Calu3 (cell line): ENCODE data around the gene ITGA7. TPM values are rescaled to one million over a fixed set of nuclear protein-coding genes. Genes with fewer than 3 reads are reported as not detected.
A peak's percentile ranks its signal among the peaks of the same experiment; 100 is the strongest.

Source experiments
- BruUV-seq: library from RNA; stranded (reverse); fragments of 400-500 nt; replicated peaks from 2 replicates; lab custom pipeline; 2021; lab: Mats Ljungman, UMichigan
- CTCF ChIA-PET: fragments of 300-600 bp; sonication (Branson Sonifier 250); formaldehyde crosslinking; loops from one replicate; lab custom pipeline; 2022; ENCODE audit warnings: antibody characterized with exemption; lab: Charles Lee
- DNase-seq: peaks from one replicate; pipeline ENCODE4 v3.0.0; 2022
- H3K27ac Mint-ChIP-seq: one replicate; pipeline ENCODE4 v1.8.0; 2022; ENCODE audit warnings: mixed read lengths; ENCODE audit not compliant: unreplicated experiment
- H3K27me3 Mint-ChIP-seq: one replicate; pipeline ENCODE4 v1.8.0; 2022; ENCODE audit warnings: mixed read lengths; ENCODE audit not compliant: unreplicated experiment
- H3K36me3 Mint-ChIP-seq: one replicate; pipeline ENCODE4 v1.8.0; 2022; ENCODE audit warnings: mild to moderate bottlenecking, moderate library complexity, mixed read lengths; ENCODE audit not compliant: insufficient read depth, unreplicated experiment
- H3K4me1 Mint-ChIP-seq: one replicate; pipeline ENCODE4 v1.8.0; 2022; ENCODE audit warnings: mild to moderate bottlenecking, low read depth, mixed read lengths; ENCODE audit not compliant: unreplicated experiment
- H3K4me3 Mint-ChIP-seq: one replicate; pipeline ENCODE4 v1.8.0; 2022; ENCODE audit warnings: mild to moderate bottlenecking, low read depth, moderate library complexity, mixed read lengths; ENCODE audit not compliant: unreplicated experiment
- H3K9me3 Mint-ChIP-seq: one replicate; pipeline ENCODE4 v1.8.0; 2022; ENCODE audit warnings: low read depth, mixed read lengths; ENCODE audit not compliant: unreplicated experiment
- CTCF ChIP-seq: fragments of 200-600 bp; IDR thresholded peaks from one replicate; pipeline ENCODE4 v1.8.0; 2022; ENCODE audit warnings: antibody characterized with exemption; ENCODE audit not compliant: unreplicated experiment
- intact Hi-C: fragments of 100-400 bp; cut with micrococcal nuclease; formaldehyde crosslinking; loops from one replicate; pipeline ENCODE4 v1.10.0; 2022; ENCODE audit not compliant: unreplicated experiment
- total RNA-seq: library from RNA; stranded (reverse); gene quantifications from 2 replicates; pipeline ENCODE4 v1.2.3, GENCODE V29; 2022

Gene ITGA7
- total RNA-seq, 1 experiment from 2014 or later, result 5.9 TPM

GRCh38 chr12:55743406-55744339, 36.0 kb upstream of the ITGA7 start:
- H3K27ac Mint-ChIP-seq, result no peak overlapping the region
- H3K4me1 Mint-ChIP-seq, result peaks cover 24% of the 10 kb centered on the region

GRCh38 chr12:55742719-55743405, 35.2 kb upstream of the ITGA7 start, which contains the start of gene GDF11:
Gene GDF11, plus strand, starts transcription at chr12:55743122. Its CDS starts 195 bp downstream, at chr12:55743317.
- peak; percentile 69 for DNase-seq
- no peak for TF ChIP-seq CTCF
- no TSS peak for BruUV-seq
- H3K9me3 Mint-ChIP-seq, result no peaks in the 10 kb centered on the region
- peaks cover 35% of the 10 kb centered on the region for H3K27me3 Mint-ChIP-seq
- CTCF ChIA-PET, result interaction anchor here (0.6 to 0.7 kb wide), 2 partner anchors 22 to 573 kb away, joined by 3 read pairs; partner anchors contain the start of gene CNPY2
- H3K27ac Mint-ChIP-seq, result no peak within 1 kb of the TSS
- H3K4me3 Mint-ChIP-seq, result peak within 1 kb of the TSS; percentile 73
- H3K36me3 Mint-ChIP-seq, result peaks cover 35% of the 10 kb centered on the region
- intact Hi-C loops, result no loop called here
- H3K4me1 Mint-ChIP-seq, result peaks cover 32% of the 10 kb centered on the region

More at GRCh38 chr12:55743406-55744339, 36.0 kb upstream of the ITGA7 start:
- Mint-ChIP-seq H3K27me3 (peaks cover 35% of the 10 kb centered on the region), H3K9me3 (no peaks in the 10 kb centered on the region), H3K4me3 (peak overlapping the region; percentile 73), H3K36me3 (peaks cover 33% of the 10 kb centered on the region)
- CTCF ChIA-PET, result interaction anchor here (0.6 to 1.3 kb wide), 3 partner anchors 9 to 572 kb away, joined by 3 to 4 read pairs (median 3); partner anchors contain the start of gene CNPY2
- TF ChIP-seq CTCF, result peak; percentile 14
- intact Hi-C loops, result no loop called here
- DNase-seq, result peak; percentile 57
- no TSS peak for BruUV-seq

- DNase-seq, result no peak
- Mint-ChIP-seq H3K36me3 (peaks cover 28% of the 10 kb centered on the region), H3K4me3 (peak overlapping the region; percentile 73), H3K27me3 (peaks cover 35% of the 10 kb centered on the region), H3K4me1 (peaks cover 40% of the 10 kb centered on the region), H3K9me3 (no peaks in the 10 kb centered on the region), H3K27ac (no peak overlapping the region)
- CTCF ChIA-PET, result interaction anchor here (0.5 to 1.1 kb wide), 3 partner anchors 22 to 377 kb away, joined by 3 read pairs; partner anchors contain the start of gene RAB5B
- BruUV-seq, result no TSS peak
- intact Hi-C loops, result no loop called here
- no peak for TF ChIP-seq CTCF
Observed at GRCh38 chr12:55741931-55742680, 34.4 kb upstream of the ITGA7 start.

GRCh38 chr12:55739025-55739378, 31.3 kb upstream of the ITGA7 start:
- H3K27me3 Mint-ChIP-seq, result peaks cover 21% of the 10 kb centered on the region
- H3K36me3 Mint-ChIP-seq, result peaks cover 15% of the 10 kb centered on the region
- peak overlapping the region; percentile 68 for H3K4me3 Mint-ChIP-seq
- peaks cover 35% of the 10 kb centered on the region for H3K4me1 Mint-ChIP-seq
- CTCF ChIA-PET, result interaction anchor here (0.6 to 3.3 kb wide), 27 partner anchors 9 to 778 kb away, joined by 3 to 41 read pairs (median 4); partner anchors contain the start of genes ANKRD52, CD63, ORMDL2 and PA2G4
- intact Hi-C loops, result loop anchor here (1.0 to 5.0 kb wide), 8 partner anchors 57 to 363 kb away; partner anchors contain the start of genes DGKA, ORMDL2, PA2G4 and RPS26
- no TSS peak for BruUV-seq
- no peak for DNase-seq
- no peak for TF ChIP-seq CTCF
- no peak overlapping the region for H3K27ac Mint-ChIP-seq
- H3K9me3 Mint-ChIP-seq, result no peaks in the 10 kb centered on the region
